SIG-M5 treated with dmso at 0.1 percent for 504 hours (cell line): ENCODE results near the gene KCNAB2.
A peak's percentile ranks its signal among the peaks of the same experiment; 100 is the strongest.

Experiments used
- DNase-seq: peaks from one replicate; lab custom pipeline; 2025; ENCODE audit not compliant: unreplicated experiment; lab: John Stamatoyannopoulos, UW

Gene KCNAB2

GRCh38 chr1:6144175-6144574 lies 98.5 kb downstream of the KCNAB2 start:
- no peak for DNase-seq

- DNase-seq, result no peak
Measured at GRCh38 chr1:6144647-6145395, 99.1 kb downstream of the KCNAB2 start.

DNA sequence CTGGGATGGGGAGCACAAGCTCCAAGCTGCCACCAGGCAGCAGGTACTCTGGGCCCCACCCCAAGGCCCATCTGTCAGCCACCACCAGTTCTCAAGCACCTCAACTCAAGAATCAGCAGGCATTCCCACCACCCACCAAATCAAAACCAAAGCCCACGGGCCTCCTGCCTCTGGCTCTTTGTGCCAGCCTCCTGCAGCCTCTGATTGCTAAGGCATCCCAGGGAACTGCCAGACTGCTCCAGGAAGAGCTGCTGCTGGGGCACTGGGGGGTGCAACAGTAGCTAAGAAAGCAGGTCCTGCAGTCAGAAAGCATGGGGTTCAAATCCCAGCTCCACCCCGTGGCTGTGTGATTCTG lies 99.7 kb downstream of the KCNAB2 start:
- no peak for DNase-seq

GRCh38 chr1:6145864-6146410 lies 100.2 kb downstream of the KCNAB2 start:
- no peak for DNase-seq

DNA sequence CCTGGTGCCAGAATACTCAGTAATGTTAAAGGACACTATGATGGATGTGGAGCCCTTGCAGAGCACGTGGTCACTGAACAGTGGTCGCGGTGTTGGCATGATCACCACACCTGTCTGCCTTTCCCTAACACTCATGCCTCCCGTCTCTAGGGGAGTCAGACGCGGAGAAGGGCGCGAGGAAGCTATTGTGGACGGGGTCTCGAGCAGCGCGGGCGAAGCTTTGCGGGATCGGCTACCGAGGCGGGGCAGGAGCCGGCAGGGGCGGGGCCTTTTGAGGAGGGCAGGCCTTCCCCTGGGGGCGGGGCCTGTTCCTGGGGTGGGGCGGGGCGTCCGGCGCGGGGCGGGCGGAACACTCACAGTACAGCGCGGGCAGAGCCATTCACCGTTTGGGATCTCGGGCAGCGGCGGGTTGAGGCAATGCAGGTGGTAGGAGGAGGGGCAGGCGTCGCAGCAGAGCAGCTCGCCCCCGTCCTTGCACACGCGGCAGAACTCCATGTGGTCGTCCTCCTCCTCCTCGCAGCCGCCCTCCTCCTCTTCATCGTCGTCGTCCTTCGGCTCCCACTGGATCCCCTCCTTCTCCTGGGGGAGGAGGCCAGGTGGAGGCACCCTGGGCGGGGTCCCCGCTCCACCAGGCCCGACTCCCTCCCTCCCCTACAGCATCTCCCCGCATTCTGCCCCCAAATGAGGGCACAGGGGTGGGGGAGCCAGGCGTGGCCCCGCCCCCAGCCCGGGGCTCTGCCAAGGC lies 103.0 kb downstream of the KCNAB2 start:
- peak; percentile 46 for DNase-seq

- no peak for DNase-seq
Measured at GRCh38 chr1:6149597-6149996, 103.9 kb downstream of the KCNAB2 start.

- no peak for DNase-seq
Measured at GRCh38 chr1:6150006-6150938, 104.6 kb downstream of the KCNAB2 start.
